SK-N-SH (cell line): Measurements from ENCODE around the gene CFAP68. TPM values are rescaled to one million over a fixed set of nuclear protein-coding genes. Genes with fewer than 3 reads are reported as not detected.

Source experiments
- CTCF ChIA-PET: fragments of 300-600, 350-600 bp; formaldehyde crosslinking; extraction: SDS; loops from one replicate; lab custom pipeline; 2021; lab: Yijun Ruan, JAX
- POLR2A ChIA-PET: fragments of 350-600 bp; sonication (Branson Sonifier 250); formaldehyde crosslinking; extraction: SDS; loops from one replicate; lab custom pipeline; 2020; ENCODE audit warnings: antibody characterized with exemption, inconsistent platforms; lab: Yijun Ruan, JAX
- DNase-seq: peaks from one replicate; pipeline ENCODE4 v3.0.0; 2012
- H2AFZ ChIP-seq: fragments of 200-600 bp; sonication (generic); 2 replicates; pipeline ENCODE4 v1.8.1; 2016; ENCODE audit warnings: antibody characterized with exemption, mild to moderate bottlenecking, low read depth
- H3F3A ChIP-seq: fragments of 200-600 bp; sonication (generic); replicated peaks from 2 replicates; pipeline ENCODE3; 2016; ENCODE audit warnings: antibody characterized with exemption, mild to moderate bottlenecking; ENCODE audit not compliant: insufficient read depth
- H3K27ac ChIP-seq, 2 experiments: fragments of 200-500 bp in 1 of 2; fragments of 200-600 bp in 1 of 2; sonication (Bioruptor generic) in 1 of 2; sonication (generic), shearing (Covaris generic) in 1 of 2; 2 replicates each; pipeline versions ENCODE4 v1.5.1 to v1.6.1; 2014 to 2016; ENCODE audit warnings: low read depth in 2 of 2, inconsistent platforms in 1 of 2, low read length in 1 of 2, mild to moderate bottlenecking in 1 of 2, mixed read lengths in 1 of 2
- H3K27me3 ChIP-seq: fragments of 200-600 bp; sonication (generic), shearing (Covaris generic); 2 replicates; pipeline ENCODE4 v1.6.1; 2016; ENCODE audit warnings: mixed run types; ENCODE audit not compliant: insufficient read depth
- H3K36me3 ChIP-seq, 2 experiments: fragments of 200-500 bp in 1 of 2; fragments of 200-600 bp in 1 of 2; sonication (Bioruptor generic) in 1 of 2; sonication (generic) in 1 of 2; replicated peaks in 1 of 2; 2 replicates each; pipeline versions ENCODE3 to v1.5.1; 2014 to 2016; ENCODE audit warnings: low read length in 1 of 2, mild to moderate bottlenecking in 1 of 2; ENCODE audit not compliant: insufficient read depth in 2 of 2, control insufficient read depth in 1 of 2
- H3K4me1 ChIP-seq, 2 experiments: fragments of 200-500 bp in 1 of 2; fragments of 200-600 bp in 1 of 2; sonication (Bioruptor generic) in 1 of 2; sonication (generic), shearing (Covaris generic) in 1 of 2; 2 replicates each; pipeline versions ENCODE4 v1.5.1 to v1.6.1; 2014 to 2016; ENCODE audit warnings: low read depth in 1 of 2, low read length in 1 of 2, mixed run types in 1 of 2; ENCODE audit not compliant: insufficient read depth in 2 of 2, control insufficient read depth in 1 of 2
- H3K4me2 ChIP-seq: fragments of 200-600 bp; sonication (generic), shearing (Covaris generic); 2 replicates; pipeline ENCODE4 v1.6.1; 2017; ENCODE audit warnings: mixed run types
- H3K4me3 ChIP-seq, 2 experiments: fragments of 200-500 bp in 1 of 2; fragments of 200-600 bp in 1 of 2; sonication (Bioruptor generic) in 1 of 2; sonication (generic), shearing (Covaris generic) in 1 of 2; 2 replicates each; pipeline versions ENCODE4 v1.5.1 to v1.8.1; 2014 to 2016; ENCODE audit warnings: low read depth in 2 of 2, inconsistent platforms in 1 of 2, low read length in 1 of 2, mild to moderate bottlenecking in 1 of 2, mixed read lengths in 1 of 2, moderate library complexity in 1 of 2
- H3K79me2 ChIP-seq: fragments of 200-600 bp; sonication (generic); 2 replicates; pipeline ENCODE4 v1.8.1; 2017; ENCODE audit warnings: mild to moderate bottlenecking; ENCODE audit not compliant: insufficient read depth
- H3K9ac ChIP-seq: fragments of 200-600 bp; sonication (generic); 2 replicates; pipeline ENCODE4 v1.6.1; 2017; ENCODE audit warnings: mixed run types
- H3K9me2 ChIP-seq: fragments of 200-600 bp; sonication (generic); 2 replicates; pipeline ENCODE4 v1.6.1; 2017; ENCODE audit warnings: mixed run types
- H3K9me3 ChIP-seq: fragments of 200-600 bp; sonication (generic); 2 replicates; pipeline ENCODE4 v1.6.1; 2017; ENCODE audit warnings: mixed run types, mild to moderate bottlenecking, moderate library complexity
- H4K20me1 ChIP-seq: fragments of 200-600 bp; sonication (generic); 2 replicates; pipeline ENCODE4 v1.6.1; 2017; ENCODE audit warnings: mild to moderate bottlenecking, mixed run types; ENCODE audit not compliant: insufficient read depth
- CHD2 ChIP-seq: fragments of 150-350 bp; IDR thresholded peaks from 2 replicates; pipeline ENCODE4 v1.6.1; 2018; ENCODE audit warnings: low read length; ENCODE audit not compliant: partially characterized antibody
- FOXJ3 ChIP-seq: sonication (generic); formaldehyde crosslinking; IDR thresholded peaks from 2 replicates; pipeline ENCODE4 v1.5.1; 2020; ENCODE audit warnings: mild to moderate bottlenecking, missing genetic modification reagents
- MEF2A ChIP-seq: IDR thresholded peaks from 2 replicates; pipeline ENCODE4 v1.4.0; 2012; ENCODE audit warnings: low read depth, borderline replicate concordance
- NFIC ChIP-seq: IDR thresholded peaks from 2 replicates; pipeline ENCODE4 v1.4.0; 2012; ENCODE audit warnings: borderline replicate concordance
- RFX5 ChIP-seq: IDR thresholded peaks from 2 replicates; pipeline ENCODE4 v1.6.1; 2012; ENCODE audit warnings: mild to moderate bottlenecking, improper control_type of control experiment, low read length
- RXRA ChIP-seq: IDR thresholded peaks from 2 replicates; pipeline ENCODE4 v1.4.0; 2012; ENCODE audit warnings: low read depth, mild to moderate bottlenecking, borderline replicate concordance
- TCF12 ChIP-seq: IDR thresholded peaks from 2 replicates; pipeline ENCODE4 v1.4.0; 2012
- WGBS: methylation state at CpG from one replicate; pipeline ENCODE4 v1.1.6; 2017; ENCODE audit warnings: low lambda C conversion rate; 5-methylcytosine and 5-hydroxymethylcytosine counted together
- polyA plus RNA-seq, 3 experiments: library from polyadenylated mRNA; depleted of rRNA; stranded (reverse); fragments of >200 nt; gene quantifications; 2 replicates each; pipeline ENCODE4 v1.2.3, GENCODE V29; 2012
- TF ChIP-seq, protein P1 (sequence below): IDR thresholded peaks from 2 replicates; pipeline ENCODE4; 2012
- TF ChIP-seq, protein P2 (sequence below): IDR thresholded peaks from 2 replicates; pipeline ENCODE4 v1.4.0; 2012; ENCODE audit warnings: low read depth

Gene CFAP68
- polyA plus RNA-seq, 1 of the 3 experiments (the other 2 are of a cell fraction): 61.2 TPM

- ChIA-PET POLR2A (no interaction called here), CTCF (interaction anchor here (0.5 to 1.3 kb wide), 2 partner anchors 63 to 251 kb away, joined by 3 read pairs; partner anchors contain the start of gene BCO2)
- H3K9me2 ChIP-seq: no peaks in the 10 kb centered on the region
- DNase-seq: no peak
- peak overlapping the region in 1 of 2 experiments; percentile 66; a peak in 2 of 4 replicates for H3K27ac ChIP-seq
- H3K4me2 ChIP-seq: no peak overlapping the region
- H3K9ac ChIP-seq: 0 out of 2 replicates have a peak overlapping the region, but pooled peaks have one; percentile 30
- no peaks in the 10 kb centered on the region for H4K20me1 ChIP-seq
- TF ChIP-seq, protein P1, sequence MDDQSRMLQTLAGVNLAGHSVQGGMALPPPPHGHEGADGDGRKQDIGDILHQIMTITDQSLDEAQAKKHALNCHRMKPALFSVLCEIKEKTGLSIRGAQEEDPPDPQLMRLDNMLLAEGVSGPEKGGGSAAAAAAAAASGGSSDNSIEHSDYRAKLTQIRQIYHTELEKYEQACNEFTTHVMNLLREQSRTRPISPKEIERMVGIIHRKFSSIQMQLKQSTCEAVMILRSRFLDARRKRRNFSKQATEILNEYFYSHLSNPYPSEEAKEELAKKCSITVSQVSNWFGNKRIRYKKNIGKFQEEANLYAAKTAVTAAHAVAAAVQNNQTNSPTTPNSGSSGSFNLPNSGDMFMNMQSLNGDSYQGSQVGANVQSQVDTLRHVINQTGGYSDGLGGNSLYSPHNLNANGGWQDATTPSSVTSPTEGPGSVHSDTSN: no peak
- no peak for TF ChIP-seq MEF2A
- no peak for TF ChIP-seq FOXJ3
- no peak for TF ChIP-seq RFX5
- no peak for TF ChIP-seq RXRA
- TF ChIP-seq, protein P2, sequence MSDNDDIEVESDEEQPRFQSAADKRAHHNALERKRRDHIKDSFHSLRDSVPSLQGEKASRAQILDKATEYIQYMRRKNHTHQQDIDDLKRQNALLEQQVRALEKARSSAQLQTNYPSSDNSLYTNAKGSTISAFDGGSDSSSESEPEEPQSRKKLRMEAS: no peak
- no peak for TF ChIP-seq TCF12
- TF ChIP-seq CHD2: no peak
- H3K36me3 ChIP-seq: no peaks in the 10 kb centered on the region
- peak overlapping the region; percentile 68 for H2AFZ ChIP-seq
- peaks cover 21% of the 10 kb centered on the region for H3F3A ChIP-seq
- no peaks in the 10 kb centered on the region for H3K9me3 ChIP-seq
- H3K79me2 ChIP-seq: no peaks in the 10 kb centered on the region
- no peak overlapping the region for H3K4me3 ChIP-seq
- H3K27me3 ChIP-seq: no peaks in the 10 kb centered on the region
- peaks cover 7 to 31% of the 10 kb centered on the region in 2 experiments for H3K4me1 ChIP-seq
Measured at GRCh38 chr11:111923951-111924350, 44.6 kb downstream of the CFAP68 start.

GRCh38 chr11:111925953-111926352 is 46.6 kb downstream of the CFAP68 start:
- peak overlapping the region; percentile 93; the same call in 1 of the 2 replicates for H2AFZ ChIP-seq

More at GRCh38 chr11:111925953-111926352, 46.6 kb downstream of the CFAP68 start:
- CTCF ChIA-PET: interaction anchor here (1.1 to 15.8 kb wide), 3 partner anchors 13 to 54 kb away, joined by 3 to 272 read pairs (median 5); no protein-coding TSS in a partner anchor
- Histone ChIP-seq H3K36me3 (no peaks in the 10 kb centered on the region), H4K20me1 (no peaks in the 10 kb centered on the region), H3K4me3 (no peak overlapping the region; a peak in 2 of 4 replicates), H3K27me3 (no peaks in the 10 kb centered on the region), H3K9ac (no peak overlapping the region), H3K27ac (peak overlapping the region; percentile 72 to 84), H3K4me1 (peaks cover 7 to 31% of the 10 kb centered on the region in 2 experiments), H3F3A (peaks cover 24% of the 10 kb centered on the region), H3K4me2 (peak overlapping the region; percentile 74), H3K9me3 (no peaks in the 10 kb centered on the region), H3K9me2 (no peaks in the 10 kb centered on the region), H3K79me2 (no peaks in the 10 kb centered on the region)
- 96% methylated on average over 15 of the region's 16 CpGs for WGBS
- no peak for DNase-seq
- POLR2A ChIA-PET: interaction anchor here (1.1 to 1.5 kb wide), 5 partner anchors 10 to 160 kb away, joined by 3 to 5 read pairs (median 3); partner anchors contain the start of gene PPP2R1B
- no peak for TF ChIP-seq NFIC
